DMS153 treated with DMSO at 0.1 percent for 48 hours (cell line): ENCODE data around the gene ACSBG1.

Experiments
- DNase-seq: peaks from one replicate; lab custom pipeline; 2025; ENCODE audit not compliant: unreplicated experiment; lab: John Stamatoyannopoulos, UW

The ACSBG1 gene, protein sequence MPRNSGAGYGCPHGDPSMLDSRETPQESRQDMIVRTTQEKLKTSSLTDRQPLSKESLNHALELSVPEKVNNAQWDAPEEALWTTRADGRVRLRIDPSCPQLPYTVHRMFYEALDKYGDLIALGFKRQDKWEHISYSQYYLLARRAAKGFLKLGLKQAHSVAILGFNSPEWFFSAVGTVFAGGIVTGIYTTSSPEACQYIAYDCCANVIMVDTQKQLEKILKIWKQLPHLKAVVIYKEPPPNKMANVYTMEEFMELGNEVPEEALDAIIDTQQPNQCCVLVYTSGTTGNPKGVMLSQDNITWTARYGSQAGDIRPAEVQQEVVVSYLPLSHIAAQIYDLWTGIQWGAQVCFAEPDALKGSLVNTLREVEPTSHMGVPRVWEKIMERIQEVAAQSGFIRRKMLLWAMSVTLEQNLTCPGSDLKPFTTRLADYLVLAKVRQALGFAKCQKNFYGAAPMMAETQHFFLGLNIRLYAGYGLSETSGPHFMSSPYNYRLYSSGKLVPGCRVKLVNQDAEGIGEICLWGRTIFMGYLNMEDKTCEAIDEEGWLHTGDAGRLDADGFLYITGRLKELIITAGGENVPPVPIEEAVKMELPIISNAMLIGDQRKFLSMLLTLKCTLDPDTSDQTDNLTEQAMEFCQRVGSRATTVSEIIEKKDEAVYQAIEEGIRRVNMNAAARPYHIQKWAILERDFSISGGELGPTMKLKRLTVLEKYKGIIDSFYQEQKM

DNA sequence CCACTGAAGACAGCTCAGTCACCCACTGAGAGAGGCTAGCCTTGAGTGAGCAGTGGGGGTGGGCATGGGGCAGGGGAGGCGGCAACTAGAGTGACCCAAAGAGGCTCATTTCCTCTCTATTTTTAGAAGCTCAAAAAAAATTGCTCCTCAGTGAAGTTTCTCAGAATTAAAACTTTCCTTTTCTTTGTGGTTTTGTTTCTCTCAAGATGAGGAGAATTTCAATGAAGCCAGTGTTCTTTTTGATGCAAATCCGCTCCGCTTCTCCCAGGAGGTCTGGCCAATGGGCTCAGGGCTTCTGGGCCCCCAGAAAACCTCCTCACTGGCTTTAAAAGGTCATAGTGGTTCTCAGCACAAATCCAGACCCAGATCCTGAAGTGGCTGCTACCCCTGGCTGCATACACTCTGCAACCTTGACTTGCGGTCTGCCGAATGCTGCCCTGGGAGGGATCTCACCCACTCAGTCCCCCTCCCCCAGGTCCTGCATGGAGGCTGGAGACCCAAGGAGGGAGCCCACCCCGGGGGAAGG, at the start of gene ACSBG1:
ACSBG1 (minus strand) TSS at position 51 of the 526 bp plus-strand sequence. CDS start 64 bp downstream, outside the sequence.
- no peak for DNase-seq

DNA sequence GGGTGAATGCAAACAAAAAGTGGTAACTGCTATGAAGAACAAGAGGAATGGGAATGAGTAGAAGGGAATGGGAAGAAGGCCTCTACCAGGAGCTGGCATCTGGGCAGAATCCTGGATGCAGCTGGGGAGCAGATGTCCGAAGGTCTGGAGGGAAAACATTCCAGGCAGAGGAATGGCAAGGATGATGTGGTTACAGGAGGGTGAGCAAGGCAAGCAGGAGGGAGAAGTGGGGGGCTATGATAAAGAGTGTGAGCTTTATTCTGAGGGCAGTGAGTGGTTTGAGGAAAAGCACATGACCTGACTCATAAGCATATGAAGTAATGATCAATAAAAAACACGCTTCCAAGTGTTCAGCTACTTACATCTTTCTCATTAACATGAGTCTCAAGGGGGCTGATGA, 48.0 kb upstream of the ACSBG1 start:
- no peak for DNase-seq

DNA sequence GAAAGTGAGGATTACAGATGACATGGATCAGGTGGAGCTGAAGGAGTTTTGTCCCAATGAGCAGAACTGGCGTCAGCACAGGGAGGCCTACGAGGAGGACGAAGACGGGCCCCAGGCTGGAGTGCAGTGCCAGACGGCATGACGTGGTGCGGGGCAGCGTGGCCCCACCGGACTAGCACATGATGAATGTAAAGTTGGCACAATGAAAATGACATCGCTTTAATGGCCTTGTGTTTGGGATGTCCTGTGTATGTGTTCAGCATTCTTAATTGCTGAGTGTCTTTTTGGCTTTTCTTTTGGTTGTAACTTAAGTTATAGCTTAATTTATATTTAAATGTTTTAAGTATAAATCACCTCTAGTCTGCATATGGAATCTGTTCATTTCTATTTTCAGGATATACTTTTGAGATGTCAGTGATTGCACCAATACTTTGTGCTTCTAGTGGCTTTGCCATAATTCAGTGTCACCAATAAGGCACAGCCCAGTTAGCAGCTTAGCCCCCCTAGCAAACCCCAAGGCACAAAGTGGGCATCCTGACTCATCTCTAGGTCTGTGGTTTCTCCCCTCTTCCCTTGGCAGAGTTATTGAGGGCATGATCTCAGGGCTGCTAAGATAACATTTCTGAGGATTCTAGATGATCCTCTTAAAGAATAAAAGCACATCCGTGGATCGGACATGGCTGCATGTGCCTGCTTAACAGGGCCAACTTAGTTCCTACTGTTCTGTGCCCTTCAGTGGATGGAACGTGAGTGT, 46.1 kb upstream of the ACSBG1 start:
- DNase-seq = no peak

DNA sequence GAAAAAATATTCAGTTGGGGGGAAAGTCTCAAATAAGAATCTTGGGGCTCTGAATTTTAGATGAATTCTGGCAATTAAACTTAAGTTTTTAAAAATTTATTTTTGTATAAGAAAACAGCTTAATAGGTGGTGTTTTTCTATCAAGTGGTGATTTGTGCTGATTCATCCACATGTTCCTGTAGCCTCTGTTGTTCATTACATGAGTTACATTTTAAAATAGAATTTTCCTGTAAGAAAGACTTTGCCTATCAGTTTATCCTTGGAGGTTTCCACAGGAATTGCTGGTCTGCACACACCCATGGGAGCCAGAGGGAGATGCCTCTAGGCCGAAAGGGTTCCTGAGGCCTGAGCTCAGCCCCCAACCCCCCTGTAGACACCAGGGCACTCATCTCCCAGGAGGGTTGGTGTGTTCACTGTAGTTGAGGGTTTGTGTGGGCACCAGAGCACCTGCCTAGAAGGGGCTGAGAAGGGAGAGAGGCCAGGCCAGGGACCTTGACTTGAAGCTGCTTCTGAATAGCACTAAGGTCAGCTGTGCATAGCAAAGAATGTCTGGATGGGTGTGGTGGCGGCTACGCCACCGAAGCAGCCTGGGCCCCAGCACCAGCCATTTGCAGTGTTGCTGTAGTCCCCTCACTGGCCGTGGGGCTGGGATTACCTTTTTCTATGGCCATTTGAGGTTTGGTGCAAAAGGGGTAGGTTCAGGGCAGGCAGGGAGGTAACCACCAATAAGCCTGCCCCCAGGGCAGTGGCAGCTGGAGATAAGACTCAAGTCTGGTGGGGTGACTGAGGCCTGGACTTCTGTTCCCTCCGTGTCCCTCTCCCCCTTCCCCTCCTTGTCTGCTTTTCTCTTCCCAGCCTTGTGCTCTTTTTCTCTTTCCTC, 41.9 kb upstream of the ACSBG1 start:
- no peak for DNase-seq

DNA sequence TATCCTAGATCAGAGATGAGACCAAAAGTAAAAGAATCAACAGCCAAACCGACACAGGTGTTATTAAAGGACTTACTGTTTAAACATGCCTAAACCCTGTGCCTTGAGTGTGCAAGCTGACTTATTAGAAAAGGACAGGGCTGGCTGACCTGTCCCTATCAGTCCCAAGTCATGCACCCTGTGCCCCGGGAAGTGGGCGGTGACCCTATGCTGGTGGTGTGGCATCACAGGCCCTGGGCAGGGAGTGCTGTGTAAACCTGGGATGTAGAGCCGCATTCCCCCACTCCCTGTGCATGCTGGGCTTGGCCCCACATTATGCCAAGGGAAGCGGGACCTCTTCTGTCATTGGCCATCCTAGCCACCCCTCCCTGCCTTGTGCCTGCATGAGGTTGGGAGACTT, 40.6 kb upstream of the ACSBG1 start:
- no peak for DNase-seq

DNA sequence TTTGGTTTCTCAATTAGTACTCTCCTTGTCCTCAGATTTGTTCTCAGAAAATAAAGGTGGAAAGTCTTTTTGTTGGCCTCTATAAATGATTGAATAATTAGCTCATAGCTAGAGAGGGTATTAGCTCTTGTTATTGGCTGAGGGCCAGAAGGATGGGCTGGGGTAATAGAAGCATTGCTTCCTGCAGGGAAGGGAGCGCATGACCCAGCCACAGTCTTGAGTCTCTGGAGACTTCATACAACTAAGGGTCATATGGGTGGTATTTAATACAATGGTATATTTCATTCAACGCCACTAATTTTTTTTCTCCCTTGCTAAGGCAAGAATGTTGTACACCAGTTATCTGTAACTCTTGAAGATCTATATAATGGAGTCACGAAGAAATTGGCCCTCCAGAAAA, 38.4 kb upstream of the ACSBG1 start:
- DNase-seq = no peak

DNA sequence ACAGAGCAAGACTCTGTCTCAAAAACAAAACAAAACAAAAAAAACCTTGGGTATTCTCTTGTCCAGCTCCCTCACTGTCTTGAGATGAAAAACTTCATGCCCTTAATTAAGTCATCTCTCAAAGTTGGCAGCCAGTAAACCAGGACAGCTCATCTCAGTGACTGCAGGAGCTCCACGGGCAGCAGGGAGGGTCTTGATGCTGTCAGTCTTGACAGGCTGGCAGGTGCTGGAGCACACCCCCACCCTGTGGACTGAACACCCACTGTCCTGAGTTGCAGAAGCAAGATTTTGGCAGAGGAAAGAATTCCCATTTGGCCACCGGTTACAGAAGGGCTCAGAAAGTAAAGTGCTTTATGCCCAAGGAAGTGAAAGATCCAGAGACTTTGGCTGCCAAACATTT, 38.0 kb upstream of the ACSBG1 start:
- DNase-seq = no peak

DNA sequence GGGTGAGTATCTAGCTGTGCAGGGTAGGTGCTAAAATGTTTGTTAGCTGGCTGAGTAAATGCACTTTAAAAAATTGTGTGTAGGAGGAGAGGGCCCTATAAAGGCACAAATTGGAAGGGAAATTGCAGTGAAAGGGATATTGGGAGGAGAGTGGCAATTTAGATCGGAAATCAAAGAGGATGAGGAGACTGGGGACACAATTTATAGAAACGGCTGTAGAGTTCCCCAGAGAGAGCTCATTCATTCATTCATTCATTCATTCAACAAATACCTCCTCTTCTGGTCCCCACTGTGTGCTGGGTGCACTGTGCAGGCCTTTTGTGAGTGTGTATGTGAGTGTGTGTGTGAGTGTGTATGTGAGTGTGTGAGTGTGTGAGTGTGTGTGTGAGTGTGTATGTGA, 32.4 kb upstream of the ACSBG1 start:
- no peak for DNase-seq

DNA sequence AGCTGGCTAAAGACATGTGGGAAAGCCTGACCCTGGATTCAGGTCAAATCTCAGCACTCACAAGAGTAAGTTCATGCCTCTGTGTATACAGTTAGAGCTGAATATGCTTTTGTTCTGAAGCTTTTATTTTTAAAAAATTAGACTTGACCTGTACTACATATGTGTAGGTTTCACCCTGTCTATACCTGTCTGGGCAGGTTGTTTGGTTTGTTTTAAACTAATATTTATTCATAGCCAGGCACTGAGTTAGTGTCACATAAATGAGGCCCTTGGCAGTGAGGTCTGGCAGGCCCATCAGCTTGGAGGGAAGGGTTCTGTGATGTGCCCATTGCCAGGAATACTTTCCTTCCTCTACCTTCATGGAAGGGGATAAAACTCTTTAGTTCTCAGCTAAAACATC, 31.9 kb upstream of the ACSBG1 start:
- no peak for DNase-seq

DNA sequence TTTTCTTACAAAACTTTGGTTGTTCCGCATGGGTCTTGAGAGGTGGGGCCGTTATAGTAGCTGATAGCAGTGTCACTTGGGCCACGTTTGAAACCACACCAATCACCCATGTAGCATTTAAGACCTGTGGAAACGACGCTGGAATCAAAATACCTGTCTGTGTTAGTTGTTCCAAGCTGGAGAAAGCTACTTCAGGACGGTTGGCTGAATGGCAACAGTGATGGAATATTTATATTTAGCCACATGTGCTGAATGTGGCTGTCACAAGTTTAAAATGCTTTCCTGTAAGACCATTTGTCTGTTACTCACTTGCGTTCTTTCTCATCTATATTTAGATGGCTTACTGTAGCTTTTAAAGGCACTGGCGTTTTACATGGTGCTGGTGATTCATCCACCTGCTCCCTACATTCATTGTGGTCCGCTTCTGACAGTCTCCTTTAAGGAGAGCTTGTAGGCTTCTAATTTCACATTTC, 31.4 kb upstream of the ACSBG1 start:
- no peak for DNase-seq

DNA sequence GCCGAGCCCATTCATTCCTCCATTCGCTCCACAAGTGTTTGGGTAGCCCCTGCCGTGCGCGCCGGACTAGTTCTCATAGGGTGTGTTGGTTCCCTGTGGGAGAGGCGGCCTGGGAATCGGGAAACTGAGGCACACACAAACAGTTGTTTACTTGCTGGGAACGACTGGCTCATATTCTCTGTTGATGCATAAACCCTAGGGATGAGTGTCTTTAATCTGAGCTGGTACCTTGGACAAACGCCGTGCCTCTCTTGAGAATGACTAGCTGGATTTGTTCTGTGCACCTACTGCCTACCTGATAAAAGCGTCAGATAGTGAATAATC, 30.7 kb upstream of the ACSBG1 start:
- DNase-seq = no peak

DNA sequence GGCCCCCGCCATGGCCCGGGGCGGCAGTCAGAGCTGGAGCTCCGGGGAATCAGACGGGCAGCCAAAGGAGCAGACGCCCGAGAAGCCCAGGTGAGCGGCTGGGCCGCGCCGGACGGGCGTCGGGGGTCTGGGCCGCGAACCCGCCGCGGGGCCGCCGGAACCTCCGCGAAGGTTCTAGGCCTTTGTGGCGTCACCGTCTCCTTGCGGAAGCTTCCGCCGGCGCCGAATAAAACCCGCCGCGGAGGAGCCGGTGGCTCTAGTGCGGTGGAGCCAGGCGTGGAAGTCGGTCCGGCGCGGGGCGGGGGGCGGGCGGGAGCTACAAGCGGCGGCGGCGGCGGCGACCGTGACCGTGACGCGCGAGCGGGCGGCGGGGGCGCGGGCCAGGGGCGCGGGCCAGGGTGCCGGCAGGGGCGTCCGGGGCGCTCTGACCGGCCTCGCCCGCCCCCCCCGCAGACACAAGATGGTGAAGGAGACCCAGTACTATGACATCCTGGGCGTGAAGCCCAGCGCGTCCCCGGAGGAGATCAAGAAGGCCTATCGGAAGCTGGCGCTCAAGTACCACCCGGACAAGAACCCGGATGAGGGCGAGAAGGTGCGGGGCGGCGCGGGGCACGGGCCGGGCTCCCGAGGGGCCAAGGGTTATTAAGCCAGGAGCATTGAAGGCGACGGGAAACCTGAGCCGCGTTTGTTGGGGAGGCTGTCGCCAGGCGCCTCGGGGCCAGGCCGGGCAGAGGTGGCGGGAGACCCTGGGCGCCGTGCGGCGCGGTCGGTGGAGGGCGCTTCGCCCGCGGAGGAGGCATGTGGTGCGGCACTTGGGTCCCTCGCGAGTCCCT, 30.2 kb upstream of the ACSBG1 start, which contains the start of gene DNAJA4:
DNAJA4 (plus strand) TSS at position 259 of the 833 bp plus-strand sequence; CDS start at position 461, 202 bp downstream.
- DNase-seq = no peak

DNA sequence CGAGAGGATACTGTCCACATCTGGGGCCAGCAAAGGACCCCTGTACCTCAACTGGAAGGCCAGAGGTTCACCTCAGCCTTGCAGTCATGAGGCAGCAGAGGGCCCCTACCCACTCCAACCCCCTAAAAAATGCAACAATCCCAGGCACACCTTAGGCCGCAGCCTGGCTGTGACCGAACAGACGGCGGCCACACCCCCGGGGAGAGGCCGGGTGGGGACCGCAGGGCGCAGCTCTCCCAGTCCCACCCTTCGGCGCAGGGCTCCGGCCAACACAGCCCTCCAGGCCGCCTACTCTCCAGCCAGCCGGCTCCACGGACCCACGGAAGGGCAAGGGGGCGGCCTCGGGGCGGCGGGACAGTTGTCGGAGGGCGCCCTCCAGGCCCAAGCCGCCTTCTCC, 29.5 kb upstream of the ACSBG1 start:
- no peak for DNase-seq

DNA sequence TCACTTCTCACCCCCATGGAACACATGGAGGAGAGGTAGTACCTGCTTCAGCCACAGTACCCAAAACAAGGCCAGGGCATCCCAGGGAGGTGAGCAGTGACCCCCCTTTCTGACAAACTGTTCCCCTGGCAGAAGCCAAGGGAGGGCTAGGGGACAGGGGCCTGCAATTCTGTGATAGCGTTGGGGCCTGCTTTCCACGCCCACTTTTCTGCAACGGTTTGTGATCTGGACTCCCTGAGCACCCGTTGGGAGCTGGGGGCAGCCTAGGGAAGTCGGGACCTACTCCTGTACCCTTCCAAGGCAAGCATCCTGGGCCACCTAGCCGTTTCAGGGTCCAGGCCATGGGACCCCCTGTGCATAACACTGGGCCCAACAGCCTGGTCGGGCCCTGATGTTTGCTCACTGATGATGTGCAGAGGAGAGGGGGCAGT, 29.0 kb upstream of the ACSBG1 start:
- DNase-seq = no peak

DNA sequence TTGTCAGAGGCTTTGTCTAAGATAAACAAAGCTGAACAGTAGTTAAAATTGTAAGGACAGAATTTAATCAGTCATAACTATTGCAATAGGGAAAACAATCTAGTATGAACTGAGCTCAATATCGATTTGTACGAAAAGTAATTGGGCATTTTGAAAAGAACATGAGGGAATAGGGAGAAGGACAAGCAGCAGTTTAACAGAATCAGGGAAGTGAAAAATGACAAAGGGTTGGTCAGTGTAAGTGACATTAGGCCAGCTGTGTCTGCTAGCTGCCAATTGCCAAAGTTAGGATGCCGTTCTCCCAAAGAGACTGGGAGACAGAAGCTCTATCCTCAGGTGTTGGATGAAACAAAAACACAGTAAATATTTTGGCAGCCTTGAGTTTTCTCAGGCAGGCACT, 26.7 kb upstream of the ACSBG1 start:
- no peak for DNase-seq

DNA sequence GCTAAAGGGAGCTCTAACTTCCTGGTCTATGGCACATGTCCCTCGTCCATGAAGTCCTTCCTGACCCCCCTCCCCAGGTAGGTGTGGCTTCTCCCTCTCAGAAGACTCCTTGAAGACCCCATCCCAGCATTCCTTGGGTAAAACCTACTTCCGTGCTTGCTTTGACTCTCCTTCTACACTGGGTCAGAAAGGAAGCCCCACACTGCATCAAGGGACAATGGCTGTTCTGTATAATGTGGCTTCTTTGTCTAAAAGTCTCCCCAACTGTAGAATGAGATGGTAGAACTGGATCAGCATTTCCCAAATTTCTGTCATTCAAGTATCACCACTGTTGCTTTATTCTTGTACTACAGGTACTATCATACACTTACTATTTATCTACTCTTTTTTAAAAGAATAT, 26.1 kb upstream of the ACSBG1 start:
- DNase-seq = no peak

DNA sequence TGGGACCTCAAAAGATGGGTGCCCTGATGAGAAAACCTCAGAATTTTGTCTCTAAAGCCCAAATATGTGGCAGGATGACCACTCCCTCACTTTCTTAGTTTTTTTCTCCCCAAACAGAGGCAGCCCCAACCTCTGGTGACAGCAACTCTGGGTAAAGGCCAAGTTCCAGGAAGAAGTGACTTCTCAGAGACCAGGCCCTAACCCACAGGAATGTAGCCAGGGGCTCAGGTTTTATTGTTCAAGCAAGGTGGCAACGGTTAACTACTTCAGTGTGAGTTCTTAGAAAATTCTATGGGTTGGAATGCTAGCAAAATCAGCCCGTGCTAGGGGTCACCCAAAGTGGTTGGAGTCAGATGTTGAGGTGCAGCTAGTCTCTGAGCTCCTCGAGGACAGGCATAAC, 24.9 kb upstream of the ACSBG1 start:
- no peak for DNase-seq

DNA sequence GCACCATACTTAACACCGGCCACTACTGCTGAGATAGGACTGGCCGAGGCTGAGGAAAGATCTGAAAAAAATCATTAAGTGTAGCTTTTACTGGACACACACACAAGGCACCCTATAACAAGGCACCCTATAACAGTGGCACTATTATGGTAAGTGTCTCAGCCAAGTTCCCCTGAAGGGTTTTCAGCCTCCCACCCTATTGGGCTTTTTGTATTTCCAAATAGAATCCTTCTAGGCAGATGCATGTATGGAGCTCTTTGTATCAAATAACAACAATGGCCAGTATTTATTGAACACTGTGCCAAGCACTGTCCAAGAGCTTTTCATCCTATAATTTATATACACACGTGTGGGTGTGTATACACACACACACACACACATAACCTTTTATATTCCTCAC, 23.3 kb upstream of the ACSBG1 start:
- DNase-seq = no peak

DNA sequence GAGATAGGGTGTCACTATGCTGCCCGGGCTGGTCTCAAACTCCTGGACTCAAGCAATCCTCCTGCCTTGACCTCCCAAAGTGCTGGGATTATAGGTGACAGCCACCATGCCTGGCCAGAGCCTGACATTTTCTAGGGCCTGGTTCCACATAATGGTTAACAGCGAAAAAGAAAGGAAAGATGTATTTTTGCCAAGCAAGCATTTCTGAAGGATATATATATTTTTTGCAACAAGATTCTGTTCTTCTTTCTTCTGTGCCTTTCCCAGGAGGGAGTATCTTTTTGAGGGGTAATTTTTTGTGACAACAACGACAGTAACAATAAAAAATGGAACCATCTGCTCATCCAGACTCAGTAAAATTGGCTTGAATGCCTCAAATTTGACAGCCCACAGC, 21.7 kb upstream of the ACSBG1 start:
- DNase-seq = no peak
